RCC 7860 (cell line): ENCODE data around the gene HSD11B1.

Experiments used
- DNase-seq: peaks from one replicate; pipeline ENCODE4 v3.0.0-alpha.2; 2015; ENCODE audit warnings: low spot score
- FAIRE-seq: peaks from 2 replicates; lab custom pipeline; 2012; peaks lifted over from hg19 to GRCh38; lab: Jason Lieb, UNC

The HSD11B1 gene

GRCh38 chr1:209751627-209752231, 47.1 kb downstream of the HSD11B1 start:
- no peak for DNase-seq
- FAIRE-seq, result no peak

- FAIRE-seq, result no peak
These were observed 48.2 kb downstream of the HSD11B1 start for GRCh38 chr1:209752890-209753289.

DNA sequence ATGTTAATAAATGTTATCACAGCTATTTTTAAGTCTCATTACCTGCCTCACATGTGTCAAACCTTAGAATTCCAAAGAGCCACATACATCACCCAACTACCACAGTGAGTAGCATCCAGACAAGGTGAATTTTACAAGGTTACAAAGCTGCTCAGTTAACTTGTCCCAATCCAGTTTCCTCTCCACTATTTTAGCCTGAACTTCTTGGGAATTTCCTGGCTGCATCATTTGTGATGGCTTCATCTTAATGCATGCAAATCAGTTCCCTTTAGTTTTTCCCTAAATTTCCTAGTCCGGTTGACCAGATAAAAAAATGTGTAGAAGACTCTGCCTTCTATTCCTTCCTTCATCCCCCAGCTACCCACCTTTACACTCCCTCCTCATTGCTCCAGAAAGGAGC, 50.6 kb downstream of the HSD11B1 start:
- no peak for FAIRE-seq

More at GRCh38 chr1:209752890-209753289, 48.2 kb downstream of the HSD11B1 start:
- no peak for DNase-seq

GRCh38 chr1:209755926-209756614, 51.4 kb downstream of the HSD11B1 start, which contains the start of gene TRAF3IP3:
Gene TRAF3IP3 (plus strand): TSS chr1:209756053. CDS start chr1:209760040, 3,987 bp downstream.
- FAIRE-seq, result no peak
- DNase-seq, result no peak

More for the DNA sequence above, 50.6 kb downstream of the HSD11B1 start:
- DNase-seq, result no peak

DNA sequence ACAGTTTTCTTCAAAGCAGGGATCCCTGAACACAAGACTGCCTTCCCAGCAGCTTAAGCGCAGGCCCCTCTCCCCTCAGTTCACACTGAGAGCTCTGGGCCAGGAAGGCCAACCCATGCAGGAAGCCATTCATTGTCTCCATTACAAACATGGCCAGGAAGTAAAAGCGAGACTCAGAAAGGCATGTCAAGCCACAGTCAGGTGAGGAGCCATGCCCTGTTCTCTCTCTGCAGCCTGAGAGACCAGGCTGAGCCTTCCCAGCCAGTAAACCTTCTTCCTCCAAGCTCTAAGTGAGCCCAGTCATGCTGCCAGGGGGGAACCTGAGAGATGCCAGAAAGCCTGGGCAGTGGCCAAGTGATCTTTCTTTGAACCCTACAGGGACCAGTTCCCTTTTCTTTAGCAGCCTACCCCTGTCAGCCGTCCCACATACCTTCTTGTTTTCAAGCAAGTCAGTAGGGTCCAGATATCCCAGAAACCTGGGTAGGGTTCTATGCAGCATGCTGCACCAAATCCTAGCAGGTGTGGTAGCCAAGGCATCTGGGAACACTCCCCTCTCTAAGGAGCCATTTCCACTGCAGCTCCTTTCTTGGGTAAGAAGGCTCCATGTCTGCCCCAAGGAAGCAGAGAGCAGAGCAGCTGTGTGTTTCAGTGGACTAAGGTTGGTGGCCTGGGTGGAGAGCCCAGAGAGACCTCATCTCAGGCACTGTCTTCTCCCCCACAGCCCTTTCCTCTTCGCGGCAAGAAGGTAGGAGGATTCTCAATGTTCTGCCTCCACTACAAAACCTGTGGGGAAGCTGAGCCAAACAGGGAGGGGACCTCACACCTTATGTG, 52.2 kb downstream of the HSD11B1 start:
- DNase-seq (no peak), FAIRE-seq (no peak)

DNA sequence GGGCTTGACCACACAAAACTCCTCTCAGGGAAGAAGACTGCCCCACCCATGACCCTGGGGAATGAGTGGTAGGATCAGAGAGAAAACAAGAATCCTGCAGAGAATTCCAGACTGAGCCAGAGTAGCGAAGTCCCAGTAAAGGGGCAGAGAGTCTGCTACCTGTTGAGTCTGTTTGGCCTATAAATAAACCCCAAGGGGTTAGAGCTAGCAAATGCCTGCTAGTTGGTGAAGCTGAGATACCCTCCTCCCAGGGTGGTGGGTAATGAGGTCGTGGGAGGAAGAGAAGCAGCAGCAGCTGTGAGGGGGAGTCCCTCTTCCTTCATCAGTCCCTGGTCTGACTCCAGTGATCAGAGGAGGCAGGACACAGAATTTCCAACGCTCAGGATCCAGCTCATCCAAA, 53.8 kb downstream of the HSD11B1 start:
- no peak for DNase-seq
- FAIRE-seq, result no peak

DNA sequence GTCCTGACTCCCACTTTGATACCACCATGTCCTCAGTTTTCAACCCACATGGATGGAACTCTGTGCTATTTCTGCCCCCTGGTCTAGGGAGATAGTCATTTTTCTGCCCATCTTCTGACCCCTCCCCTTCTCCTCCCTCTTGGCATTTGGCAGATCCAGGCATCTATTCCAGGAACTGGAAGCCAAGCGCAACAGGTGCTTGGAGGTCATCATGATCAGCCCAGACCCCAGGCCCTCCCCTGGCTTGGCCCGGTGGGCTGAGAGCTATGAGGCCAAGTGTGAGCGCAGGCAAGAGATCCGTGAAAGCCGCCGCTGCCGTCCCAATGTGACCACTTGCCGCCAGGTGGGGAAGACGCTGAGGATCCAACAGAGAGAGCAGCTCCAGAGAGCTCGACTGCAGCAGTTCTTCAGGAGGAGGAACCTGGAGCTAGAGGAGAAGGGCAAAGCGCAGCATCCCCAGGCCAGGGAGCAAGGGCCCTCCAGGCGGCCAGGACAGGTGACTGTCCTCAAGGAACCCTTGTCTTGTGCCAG, 55.2 kb downstream of the HSD11B1 start:
- no peak for FAIRE-seq
- no peak for DNase-seq

GRCh38 chr1:209761011-209761635, 56.5 kb downstream of the HSD11B1 start:
- DNase-seq (no peak), FAIRE-seq (no peak)

- FAIRE-seq (no peak), DNase-seq (no peak)
These were observed 61.4 kb downstream of the HSD11B1 start for GRCh38 chr1:209766051-209766450.

DNA sequence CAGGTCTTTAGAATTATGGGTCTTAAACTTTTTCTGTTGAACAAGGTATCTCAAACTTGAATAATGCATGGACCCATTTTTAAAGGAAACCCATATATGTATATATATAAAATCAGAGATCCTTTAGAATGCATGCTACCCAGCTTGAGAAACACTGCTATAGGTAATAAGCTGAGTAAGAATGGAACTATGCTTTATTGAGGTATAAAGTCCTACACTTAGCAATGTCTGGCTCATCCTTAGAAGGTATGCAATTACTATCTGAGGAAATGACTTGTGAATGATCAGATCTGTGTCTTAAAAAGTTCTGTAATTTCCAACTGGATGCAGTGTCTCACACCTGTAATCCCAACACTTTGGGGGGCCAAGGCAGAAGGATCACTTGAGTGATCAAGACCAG, 62.5 kb downstream of the HSD11B1 start:
- no peak for FAIRE-seq
- DNase-seq, result no peak

GRCh38 chr1:209767706-209768105, 63.1 kb downstream of the HSD11B1 start:
- no peak for DNase-seq
- FAIRE-seq, result no peak

GRCh38 chr1:209768354-209768774, 63.7 kb downstream of the HSD11B1 start:
- no peak for FAIRE-seq
- DNase-seq, result no peak

GRCh38 chr1:209769171-209769904, 64.7 kb downstream of the HSD11B1 start:
- no peak for DNase-seq
- no peak for FAIRE-seq

DNA sequence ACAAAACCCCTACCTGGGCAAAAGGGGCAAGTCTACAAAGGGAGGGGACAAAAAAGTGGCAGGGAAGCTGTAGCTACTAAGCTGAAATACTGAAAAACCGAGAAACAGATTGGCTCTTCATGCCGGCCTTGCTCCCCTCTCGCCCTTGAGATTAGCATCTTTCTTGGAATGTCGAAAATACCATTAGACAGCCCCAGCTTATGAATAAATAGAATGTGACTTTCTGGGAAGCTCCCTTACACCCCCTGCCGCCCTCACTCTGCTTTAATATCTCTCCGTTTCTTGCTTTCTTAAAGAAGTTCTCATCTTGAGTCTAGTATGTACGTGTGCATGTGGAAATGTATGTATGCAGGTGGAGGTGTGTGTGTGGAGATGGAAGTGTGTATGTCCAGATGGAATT, 65.3 kb downstream of the HSD11B1 start:
- FAIRE-seq (no peak), DNase-seq (no peak)

- FAIRE-seq (no peak), DNase-seq (no peak)
These were observed 66.2 kb downstream of the HSD11B1 start for GRCh38 chr1:209770636-209771415.

- DNase-seq (no peak), FAIRE-seq (no peak)
These were observed 67.5 kb downstream of the HSD11B1 start for GRCh38 chr1:209772126-209772525.

GRCh38 chr1:209774592-209774991, 69.9 kb downstream of the HSD11B1 start:
- DNase-seq, result no peak
- FAIRE-seq, result no peak

DNA sequence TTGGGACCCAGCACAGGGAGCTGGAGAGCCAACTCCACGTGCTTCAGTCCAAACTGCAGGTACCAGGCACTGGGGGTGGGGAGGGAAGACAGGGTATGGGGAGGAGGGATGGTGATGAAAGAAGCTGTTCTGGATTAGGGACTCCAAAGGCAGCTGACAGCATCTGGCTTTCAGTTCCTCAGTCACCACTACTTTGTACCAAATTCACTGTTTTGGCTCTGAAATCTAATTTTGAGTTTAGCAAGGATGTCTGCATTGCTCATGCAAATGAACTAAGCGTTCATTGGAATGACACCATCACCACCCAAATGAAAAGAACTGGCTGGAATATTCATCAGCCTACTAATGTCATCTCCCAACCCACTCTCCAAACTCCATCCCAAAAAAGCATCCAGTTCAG, 71.0 kb downstream of the HSD11B1 start:
- FAIRE-seq (no peak), DNase-seq (no peak)

DNA sequence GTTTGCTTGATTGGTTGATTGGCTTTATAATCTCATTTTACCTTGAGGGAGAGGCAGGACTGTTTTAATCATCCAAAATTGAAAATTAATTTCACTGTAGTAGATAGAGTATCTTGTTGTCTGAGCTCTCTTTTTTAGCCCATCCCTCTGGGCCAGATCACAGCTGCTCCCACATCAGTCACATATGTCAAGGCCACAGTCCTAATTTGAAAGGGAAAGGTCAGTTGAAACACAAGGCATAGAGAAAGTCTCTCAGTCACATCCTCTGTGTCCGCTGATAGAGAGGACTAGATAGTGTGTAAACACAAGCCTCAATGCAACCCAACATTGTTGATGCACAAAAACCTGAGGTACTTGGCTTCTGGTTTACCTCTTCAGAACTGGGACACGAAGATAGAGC, 72.9 kb downstream of the HSD11B1 start:
- DNase-seq (no peak), FAIRE-seq (no peak)
